NAMALWA (cell line): ENCODE results near the gene MLLT6.

Experiments used
- DNase-seq: peaks from one replicate; pipeline ENCODE4 v3.0.0-alpha.2; 2015; ENCODE audit warnings: low spot score

MLLT6 gene

GRCh38 chr17:38674749-38675615, 30.1 kb upstream of the MLLT6 start, which contains the start of gene EPOP:
EPOP (minus strand) TSS chr17:38674957; CDS start chr17:38674495, 462 bp downstream.
- DNase-seq = peak; percentile 90

GRCh38 chr17:38676706-38677504, 28.2 kb upstream of the MLLT6 start:
- DNase-seq = peak; percentile 89

GRCh38 chr17:38677819-38678218, 27.3 kb upstream of the MLLT6 start:
- DNase-seq = no peak

- no peak for DNase-seq
Measured at GRCh38 chr17:38681096-38681495, 24.0 kb upstream of the MLLT6 start.

GRCh38 chr17:38685491-38685890, 19.6 kb upstream of the MLLT6 start:
- DNase-seq = no peak

- DNase-seq = no peak
Measured at GRCh38 chr17:38687286-38687685, 17.8 kb upstream of the MLLT6 start.

- DNase-seq = no peak
Measured at GRCh38 chr17:38690386-38690785, 14.7 kb upstream of the MLLT6 start.

GRCh38 chr17:38691154-38691553, 13.9 kb upstream of the MLLT6 start:
- no peak for DNase-seq

- no peak for DNase-seq
Measured at GRCh38 chr17:38693700-38694329, 11.3 kb upstream of the MLLT6 start.

- no peak for DNase-seq
Measured at GRCh38 chr17:38697061-38697820, 7.8 kb upstream of the MLLT6 start.

- DNase-seq = no peak
Measured at GRCh38 chr17:38698760-38699159, 6.3 kb upstream of the MLLT6 start.

GRCh38 chr17:38701504-38702165, 3.4 kb upstream of the MLLT6 start:
- DNase-seq = peak; percentile 80

- peak; percentile 85 for DNase-seq
Measured at GRCh38 chr17:38702166-38702915, 2.7 kb upstream of the MLLT6 start.

- no peak for DNase-seq
Measured at GRCh38 chr17:38702916-38703741, 1.9 kb upstream of the MLLT6 start.

- DNase-seq = peak; percentile 87
Measured at GRCh38 chr17:38703742-38704605, 1.1 kb upstream of the MLLT6 start.

GRCh38 chr17:38705523-38705802, 390 bp downstream of the MLLT6 start:
- no peak for DNase-seq

- DNase-seq = no peak
Measured at GRCh38 chr17:38705803-38706504, 881 bp downstream of the MLLT6 start.
